HepG2 (cell line): ENCODE data around the gene AHNAK. TPM values are rescaled to one million over a fixed set of nuclear protein-coding genes. Genes with fewer than 3 reads are reported as not detected.

ENCODE experiments used
- ATAC-seq: fragments of 200-7000 bp; cut with Tn5 transposase; 3 replicates; pipeline ENCODE4 v1.9.1; 2020; ENCODE audit warnings: mild to moderate bottlenecking, moderate library complexity
- BruUV-seq: library from RNA; stranded (reverse); fragments of 400-500 nt; replicated peaks from 2 replicates; lab custom pipeline; 2021; lab: Mats Ljungman, UMichigan
- CTCF ChIA-PET: fragments of 300-600 bp; formaldehyde crosslinking; extraction: SDS; loops from one replicate; lab custom pipeline; 2021; ENCODE audit warnings: low total read pairs, inconsistent platforms, low intra/inter-chr PET ratio; lab: Yijun Ruan, JAX
- POLR2A ChIA-PET: fragments of 350-600 bp; sonication (Branson Sonifier 250); formaldehyde crosslinking; loops from one replicate; lab custom pipeline; 2020; ENCODE audit warnings: antibody characterized with exemption, inconsistent platforms; lab: Yijun Ruan, JAX
- DNase-seq: peaks from one replicate; pipeline ENCODE4 v3.0.0-alpha.2; 2015; ENCODE audit warnings: low spot score
- FAIRE-seq: peaks from 3 replicates; lab custom pipeline; 2011; peaks lifted over from hg19 to GRCh38; lab: Jason Lieb, UNC
- H2AFZ ChIP-seq: one replicate; pipeline ENCODE4 v1.6.1; 2011; ENCODE audit warnings: low read length, inconsistent platforms
- H3K27ac ChIP-seq: fragments of 300-600 bp; 3 replicates; pipeline ENCODE4 v1.8.0; 2011; ENCODE audit warnings: mixed run types, mild to moderate bottlenecking, mixed read lengths, low read length, inconsistent platforms; ENCODE audit not compliant: insufficient read depth; ENCODE audit errors: extremely low read length
- H3K27me3 ChIP-seq, 2 experiments: fragments of 200-600 bp in 1 of 2; 2 replicates in 1 of 2; 3 replicates in 1 of 2; pipeline versions ENCODE4 v1.6.0 to v1.8.0; 2011; ENCODE audit warnings: low read length in 2 of 2, mild to moderate bottlenecking in 2 of 2, moderate library complexity in 2 of 2, inconsistent platforms in 1 of 2; ENCODE audit not compliant: insufficient read depth in 2 of 2, control insufficient read depth in 1 of 2
- H3K36me3 ChIP-seq, 2 experiments: fragments of 200-600 bp in 1 of 2; replicated peaks in 1 of 2; 2 replicates in 1 of 2; 3 replicates in 1 of 2; pipeline versions ENCODE4 v1.5.1 to v1.8.0; 2011; ENCODE audit warnings: low read length in 2 of 2, inconsistent platforms in 1 of 2; ENCODE audit not compliant: insufficient read depth in 2 of 2, control insufficient read depth in 1 of 2
- H3K4me1 ChIP-seq: 2 replicates; pipeline ENCODE4 v1.5.1; 2012; ENCODE audit warnings: low read length, inconsistent platforms; ENCODE audit not compliant: insufficient read depth
- H3K4me2 ChIP-seq: 2 replicates; pipeline ENCODE4 v1.6.0; 2011; ENCODE audit warnings: low read depth, low read length, inconsistent platforms
- H3K4me3 ChIP-seq, 3 experiments: fragments of 200-600 bp in 1 of 3; sonication (generic), shearing (Covaris generic) in 1 of 3; replicated peaks in 1 of 3; 2 replicates each; pipeline ENCODE4 v1.5.1; 2011 to 2016; ENCODE audit warnings: low read length in 3 of 3, inconsistent platforms in 2 of 3, low read depth in 2 of 3, mild to moderate bottlenecking in 2 of 3, control low read depth in 1 of 3, mixed read lengths in 1 of 3; ENCODE audit not compliant: insufficient read depth in 1 of 3
- H3K79me2 ChIP-seq: one replicate; pipeline ENCODE4 v1.6.1; 2011; ENCODE audit warnings: low read length, inconsistent platforms; ENCODE audit not compliant: insufficient read depth
- H3K9ac ChIP-seq: 2 replicates; pipeline ENCODE4 v1.6.0; 2011; ENCODE audit warnings: mild to moderate bottlenecking, low read depth, low read length, inconsistent platforms; ENCODE audit not compliant: insufficient read depth
- H3K9me3 ChIP-seq: 2 replicates; pipeline ENCODE4 v1.5.1; 2012; ENCODE audit warnings: mild to moderate bottlenecking, low read length
- H4K20me1 ChIP-seq: 2 replicates; pipeline ENCODE4 v1.6.0; 2011; ENCODE audit warnings: inconsistent platforms, mild to moderate bottlenecking, low read length, moderate library complexity; ENCODE audit not compliant: insufficient read depth
- ELF1 ChIP-seq: sonication (generic); formaldehyde crosslinking; IDR thresholded peaks from 2 replicates; pipeline ENCODE4 v1.4.0; 2020; ENCODE audit warnings: missing genetic modification reagents
- FUBP1 ChIP-seq: sonication (generic); formaldehyde crosslinking; IDR thresholded peaks from 2 replicates; pipeline ENCODE4 v1.5.1; 2020; ENCODE audit warnings: missing genetic modification reagents, mild to moderate bottlenecking, borderline replicate concordance
- GFI1 ChIP-seq: sonication (generic); formaldehyde crosslinking; IDR thresholded peaks from 2 replicates; pipeline ENCODE4 v1.5.0; 2020; ENCODE audit warnings: missing genetic modification reagents, mild to moderate bottlenecking, borderline replicate concordance
- HMG20A ChIP-seq: IDR thresholded peaks from 2 replicates; pipeline ENCODE4 v1.6.1; 2016; ENCODE audit warnings: borderline replicate concordance
- MAF1 ChIP-seq: sonication (generic); formaldehyde crosslinking; IDR thresholded peaks from 2 replicates; pipeline ENCODE4 v1.5.0; 2020; ENCODE audit warnings: missing genetic modification reagents, borderline replicate concordance
- RAD21 ChIP-seq: fragments of 450-650 bp; formaldehyde crosslinking; IDR thresholded peaks from 2 replicates; pipeline ENCODE4 v1.5.0; 2020; ENCODE audit warnings: mild to moderate bottlenecking
- TCF7 ChIP-seq: sonication (generic); IDR thresholded peaks from 2 replicates; pipeline ENCODE4 v1.6.1; 2016; ENCODE audit warnings: antibody characterized with exemption, low read depth
- WIZ ChIP-seq: sonication (generic); formaldehyde crosslinking; IDR thresholded peaks from 2 replicates; pipeline ENCODE4 v1.5.1; 2020; ENCODE audit warnings: mild to moderate bottlenecking, missing genetic modification reagents
- ZBTB37 ChIP-seq: sonication (generic); formaldehyde crosslinking; IDR thresholded peaks from 2 replicates; pipeline ENCODE4 v1.4.0; 2020; ENCODE audit warnings: mild to moderate bottlenecking, missing genetic modification reagents
- ZFP41 ChIP-seq: sonication (generic); formaldehyde crosslinking; IDR thresholded peaks from 2 replicates; pipeline ENCODE4 v1.4.0; 2020; ENCODE audit warnings: mild to moderate bottlenecking, missing genetic modification reagents, borderline replicate concordance
- ZMAT5 ChIP-seq: sonication (generic); formaldehyde crosslinking; IDR thresholded peaks from 2 replicates; pipeline ENCODE4 v1.5.0; 2020; ENCODE audit warnings: mild to moderate bottlenecking, low read depth, missing genetic modification reagents, borderline replicate concordance
- ZNF468 ChIP-seq: sonication (generic); formaldehyde crosslinking; IDR thresholded peaks from 2 replicates; pipeline ENCODE4 v1.8.0; 2022; ENCODE audit warnings: mild to moderate bottlenecking, moderate library complexity, missing genetic modification reagents
- ZUFSP ChIP-seq: sonication (generic); formaldehyde crosslinking; IDR thresholded peaks from 2 replicates; pipeline ENCODE4 v1.9.0; 2021; ENCODE audit warnings: missing genetic modification reagents, mild to moderate bottlenecking, borderline replicate concordance
- WGBS: methylation state at CpG from one replicate; pipeline ENCODE4 v1.1.6; 2017; ENCODE audit warnings: low lambda C conversion rate; 5-methylcytosine and 5-hydroxymethylcytosine counted together
- in situ Hi-C: cut with HindIII; loops from 2 replicates; pipeline ENCODE4 v1.10.0; 2017; ENCODE audit warnings: low pct_unique_long_range_greater_than_20kb; ENCODE audit not compliant: extremely low pct_ligation_motif_present
- intact Hi-C: fragments of 100-400 bp; cut with micrococcal nuclease; formaldehyde crosslinking; loops from one replicate; pipeline ENCODE4 v1.10.0; 2022; ENCODE audit not compliant: unreplicated experiment
- polyA plus RNA-seq, 8 experiments: library from polyadenylated mRNA; depleted of rRNA in 3 of 8; stranded (reverse) in 7 of 8; unstranded in 1 of 8; fragments of >200 nt; fragmentation: Illumina TruSeq in 4 of 8; extraction: Trizol in 4 of 8; gene quantifications; 2 replicates each; pipeline versions ENCODE4 v1.2.1 to v1.2.3, GENCODE V29; 2011 to 2016; ENCODE audit warnings: low read depth in 4 of 8, missing spikeins in 1 of 8, mixed read lengths in 1 of 8; ENCODE audit not compliant: insufficient read depth in 1 of 8
- total RNA-seq, 5 experiments: library from RNA; depleted of rRNA; stranded (reverse); fragments of >200 nt; fragmentation: Illumina TruSeq; extraction: Trizol; gene quantifications; 2 replicates each; pipeline ENCODE4 v1.2.3, GENCODE V29; 2016; ENCODE audit warnings: low read depth in 1 of 5

AHNAK gene
- total and polyA plus RNA-seq, 2 of the 13 experiments (the other 11 are each of a cell fraction or from before 2014, with no cell fraction given) = 23.4 to 25.0 TPM

DNA sequence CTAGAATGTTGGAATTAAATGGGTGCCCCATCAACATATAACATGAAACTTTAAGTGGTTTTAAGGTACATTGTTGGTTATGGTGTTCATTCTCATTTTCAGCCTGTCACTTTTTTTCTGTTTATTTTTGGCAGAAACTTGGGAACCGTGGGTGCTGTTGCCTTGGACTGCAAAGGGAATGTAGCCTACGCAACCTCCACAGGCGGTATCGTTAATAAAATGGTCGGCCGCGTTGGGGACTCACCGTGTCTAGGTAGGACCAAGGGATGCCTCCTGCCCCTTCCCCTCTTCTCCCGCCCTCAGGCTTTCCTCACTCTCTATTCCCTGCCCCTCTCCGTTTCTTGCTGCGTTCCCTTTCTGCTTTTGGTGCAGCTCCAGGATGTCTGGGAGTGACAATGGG lies 157.6 kb downstream of the AHNAK start:
- in situ Hi-C loops = no loop called here
- POLR2A ChIA-PET = no interaction called here
- no peak for FAIRE-seq

More for the DNA sequence above, 157.6 kb downstream of the AHNAK start:
- no peaks in the 10 kb centered on the region for H4K20me1 ChIP-seq
- H3K4me2 ChIP-seq = no peak overlapping the region
- intact Hi-C loops = no loop called here
- H2AFZ ChIP-seq = no peak overlapping the region
- H3K27me3 ChIP-seq = no peaks in the 10 kb centered on the region
- peaks cover 7% of the 10 kb centered on the region in 2 experiments; a peak in 4 of 5 replicates for H3K36me3 ChIP-seq
- H3K4me3 ChIP-seq = no peak overlapping the region
- no peaks in the 10 kb centered on the region for H3K79me2 ChIP-seq
- BruUV-seq = no TSS peak
- no peaks in the 10 kb centered on the region for H3K4me1 ChIP-seq
- no peak overlapping the region for H3K27ac ChIP-seq
- DNase-seq = no peak
- CTCF ChIA-PET = no interaction called here
- no peak for ATAC-seq
- TF ChIP-seq ZBTB37 = no peak
- no peak for TF ChIP-seq WIZ (CRISPR knock-in tag)
- TF ChIP-seq ELF1 (CRISPR knock-in tag) = no peak
- TF ChIP-seq TCF7 = no peak
- no peak for TF ChIP-seq GFI1 (CRISPR knock-in tag)
- TF ChIP-seq HMG20A (CRISPR knock-in tag) = no peak
- no peak for TF ChIP-seq RAD21
- TF ChIP-seq ZUFSP (CRISPR knock-in tag) = no peak
- no peak for TF ChIP-seq ZFP41 (CRISPR knock-in tag)
- TF ChIP-seq ZNF468 (CRISPR knock-in tag) = no peak
- TF ChIP-seq ZMAT5 (CRISPR knock-in tag) = no peak
- no peak for TF ChIP-seq FUBP1 (CRISPR knock-in tag)
- TF ChIP-seq MAF1 (CRISPR knock-in tag) = no peak
- no peak overlapping the region for H3K9ac ChIP-seq
- H3K9me3 ChIP-seq = no peaks in the 10 kb centered on the region
- WGBS = 94% methylated on average over 11 of the region's 11 CpGs
